Fibroblast of skin of right quadriceps (primary cell): ENCODE measurements around the gene PLEKHA5.
"Not testable (repeated sequence)": the region's sequence is repeated elsewhere in the genome, so short reads cannot be mapped to it uniquely, and the experiment has no call there.

Source experiments
- DNase-seq: peaks from one replicate; pipeline ENCODE4 v3.0.0-alpha.2; 2013

Gene PLEKHA5

GRCh38 chr12:19285793-19286448, 156.4 kb downstream of the PLEKHA5 start:
- no peak for DNase-seq

GRCh38 chr12:19287302-19287701, 157.8 kb downstream of the PLEKHA5 start:
- no peak for DNase-seq

DNA sequence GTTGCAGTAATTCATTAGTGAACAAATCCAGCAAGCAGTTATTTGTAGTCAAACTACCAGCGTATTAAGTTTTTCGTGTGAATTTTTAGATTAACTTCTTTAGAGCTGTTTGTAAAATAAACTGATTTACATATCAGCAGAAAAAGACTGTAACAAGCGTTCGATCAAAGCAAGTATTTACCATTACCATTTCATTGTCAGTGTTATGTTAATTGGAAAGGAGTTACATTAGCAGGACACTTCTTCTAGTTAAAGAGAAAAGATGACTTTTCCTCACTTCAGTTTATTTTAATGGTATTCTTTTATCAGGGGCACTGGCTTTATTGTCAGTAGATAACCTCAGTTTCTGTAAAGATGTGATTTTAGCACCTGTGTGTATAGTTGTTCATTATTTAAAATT, 158.6 kb downstream of the PLEKHA5 start:
- no peak for DNase-seq

- peak; percentile 44 for DNase-seq
These were observed 159.2 kb downstream of the PLEKHA5 start for GRCh38 chr12:19288603-19289244.

GRCh38 chr12:19298836-19299605, 169.5 kb downstream of the PLEKHA5 start:
- DNase-seq, result no peak

- DNase-seq, result peak; percentile 29
These were observed 170.2 kb downstream of the PLEKHA5 start for GRCh38 chr12:19299765-19300164.

- no peak for DNase-seq
These were observed 171.7 kb downstream of the PLEKHA5 start for GRCh38 chr12:19301223-19301622.

- no peak for DNase-seq
These were observed 172.2 kb downstream of the PLEKHA5 start for GRCh38 chr12:19301688-19302087.

GRCh38 chr12:19302100-19302640, 172.6 kb downstream of the PLEKHA5 start:
- no peak for DNase-seq

DNA sequence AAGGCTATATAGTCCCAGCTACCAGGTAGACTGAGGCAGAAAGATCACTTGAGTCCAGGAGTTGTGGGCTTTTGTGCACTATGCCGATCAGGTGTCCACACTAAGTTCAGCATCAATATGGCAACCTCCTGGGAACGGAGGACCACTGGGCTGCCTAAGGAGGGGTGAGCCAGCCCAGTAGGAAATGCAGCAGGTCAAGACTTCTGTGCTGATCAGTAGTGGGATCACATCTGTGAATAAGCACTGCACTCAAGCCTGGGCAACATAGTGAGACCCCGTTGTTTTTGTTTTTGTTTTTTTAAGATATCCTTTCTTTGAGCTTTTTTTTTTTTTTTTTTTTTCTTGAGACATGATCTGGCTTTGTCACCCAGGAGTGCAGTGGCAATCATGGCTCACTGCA, 174.0 kb downstream of the PLEKHA5 start:
- no peak for DNase-seq

- no peak for DNase-seq
These were observed 174.7 kb downstream of the PLEKHA5 start for GRCh38 chr12:19304149-19304750.

GRCh38 chr12:19305621-19306020, 176.1 kb downstream of the PLEKHA5 start:
- not testable (repeated sequence) for DNase-seq

DNA sequence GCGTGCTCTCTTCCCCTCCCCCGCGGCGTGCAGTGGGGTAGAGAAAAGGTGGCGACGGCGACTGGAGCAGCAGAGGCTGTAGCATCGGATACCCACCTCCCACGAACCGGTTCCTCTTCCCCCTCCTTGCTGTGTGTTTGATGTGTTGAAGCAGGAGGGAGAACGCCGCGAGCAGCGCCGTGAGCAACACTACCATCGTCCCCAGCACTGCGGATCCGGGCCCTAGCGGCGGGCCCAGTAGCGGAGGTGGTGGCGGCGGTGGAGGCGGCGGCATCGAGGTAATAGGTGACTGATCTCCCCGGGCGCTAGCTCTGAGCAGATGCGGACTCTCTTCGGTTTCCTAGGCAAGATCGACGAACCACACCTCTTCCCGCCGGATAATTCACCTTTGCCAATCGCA, 176.8 kb downstream of the PLEKHA5 start:
- no peak for DNase-seq

DNA sequence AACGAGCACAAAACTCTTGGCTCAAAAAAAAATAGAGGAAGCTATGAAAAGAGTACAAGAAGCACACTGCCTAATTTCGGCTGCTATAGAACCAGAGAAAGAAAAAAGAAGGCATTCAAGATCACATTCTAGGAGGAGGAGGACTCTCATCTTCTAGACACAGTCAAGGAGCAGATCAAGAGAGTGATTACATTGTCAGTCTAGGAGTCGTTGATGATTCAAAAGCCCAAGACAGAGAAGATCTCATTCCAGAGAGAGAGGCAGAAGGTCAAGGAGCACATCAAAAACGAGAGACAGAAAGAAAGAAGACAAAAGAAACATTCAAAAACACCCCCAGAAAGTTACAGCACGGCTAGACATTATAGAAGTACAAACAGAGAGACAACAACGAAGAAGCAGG, 177.9 kb downstream of the PLEKHA5 start:
- no peak for DNase-seq

DNA sequence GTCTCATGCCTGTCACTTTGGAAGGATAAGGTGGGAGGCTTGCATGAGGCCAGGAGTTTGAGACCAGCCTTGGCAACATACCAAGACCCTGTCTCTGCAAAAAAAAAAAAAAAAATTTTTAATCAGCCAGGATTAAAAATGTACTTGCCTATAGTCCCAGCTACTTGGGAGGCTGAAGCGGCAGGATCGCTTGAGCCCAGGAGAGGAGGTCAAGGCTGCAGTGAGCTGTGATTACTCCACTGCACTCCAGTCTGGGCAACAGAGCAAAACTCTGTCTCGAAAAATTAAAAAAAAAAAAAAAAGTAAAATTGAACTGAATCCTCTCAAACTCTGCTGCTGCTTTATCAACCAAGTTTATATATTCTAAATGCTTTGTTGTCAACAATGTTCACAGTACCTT, 181.6 kb downstream of the PLEKHA5 start:
- no peak for DNase-seq

- no peak for DNase-seq
These were observed 183.1 kb downstream of the PLEKHA5 start for GRCh38 chr12:19312637-19313036.

DNA sequence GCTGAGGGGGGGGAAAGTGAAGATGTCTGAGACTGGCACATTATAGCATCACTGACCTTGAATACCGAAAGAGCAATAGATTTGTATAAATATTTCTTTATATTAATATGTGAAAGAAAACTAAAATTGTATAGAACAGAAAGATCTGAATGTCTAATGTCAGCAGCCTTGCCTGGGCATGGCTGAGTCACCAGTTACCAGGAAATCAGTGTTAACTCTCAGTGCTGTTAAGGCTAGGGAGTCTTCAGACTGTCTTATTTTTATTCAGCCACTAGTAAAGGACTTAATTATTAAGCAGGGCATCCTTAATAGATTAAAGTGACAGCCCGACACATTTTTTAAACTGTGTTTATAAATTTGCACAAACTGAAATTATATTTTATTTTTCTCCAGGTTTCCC, 186.9 kb downstream of the PLEKHA5 start:
- no peak for DNase-seq

DNA sequence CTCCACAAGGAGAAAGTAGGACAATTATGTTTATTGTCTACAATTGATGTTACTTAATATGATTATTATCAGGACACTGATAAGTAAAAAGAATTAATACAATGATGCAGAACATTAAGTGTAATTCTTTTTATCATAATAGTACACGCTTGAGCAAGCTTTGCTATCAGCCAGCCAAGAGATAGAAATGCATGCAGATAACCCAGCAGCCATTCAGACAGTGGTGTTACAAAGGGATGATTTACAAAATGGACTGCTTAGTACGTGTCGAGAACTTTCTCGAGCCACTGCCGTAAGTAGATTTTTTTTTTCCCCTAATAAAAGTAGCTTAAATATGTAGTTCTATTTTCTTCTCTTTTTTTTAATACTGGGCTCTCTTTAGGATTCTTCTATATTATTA, 192.8 kb downstream of the PLEKHA5 start:
- DNase-seq, result no peak

GRCh38 chr12:19323805-19324204, 194.3 kb downstream of the PLEKHA5 start:
- no peak for DNase-seq

GRCh38 chr12:19326102-19326501, 196.6 kb downstream of the PLEKHA5 start:
- DNase-seq, result no peak

DNA sequence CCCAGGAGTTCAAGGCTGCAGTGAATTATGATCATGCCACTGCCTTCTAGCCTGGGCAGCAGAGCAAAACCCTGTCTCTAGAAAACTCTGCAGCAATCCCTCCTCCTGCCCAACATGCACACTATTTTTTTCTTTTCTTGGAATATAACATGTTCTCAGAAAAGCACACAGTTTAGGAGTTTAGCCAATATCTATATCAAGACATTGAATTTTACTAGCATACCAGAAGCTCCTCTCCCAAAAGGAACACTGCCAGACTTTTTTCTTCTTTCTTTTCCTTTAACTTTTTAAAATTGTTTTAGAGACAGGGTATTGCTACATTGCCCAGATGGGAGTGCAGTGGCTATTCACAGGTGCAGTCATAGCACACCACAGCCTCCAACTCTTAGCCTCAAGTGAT, 202.7 kb downstream of the PLEKHA5 start:
- DNase-seq, result no peak

DNA sequence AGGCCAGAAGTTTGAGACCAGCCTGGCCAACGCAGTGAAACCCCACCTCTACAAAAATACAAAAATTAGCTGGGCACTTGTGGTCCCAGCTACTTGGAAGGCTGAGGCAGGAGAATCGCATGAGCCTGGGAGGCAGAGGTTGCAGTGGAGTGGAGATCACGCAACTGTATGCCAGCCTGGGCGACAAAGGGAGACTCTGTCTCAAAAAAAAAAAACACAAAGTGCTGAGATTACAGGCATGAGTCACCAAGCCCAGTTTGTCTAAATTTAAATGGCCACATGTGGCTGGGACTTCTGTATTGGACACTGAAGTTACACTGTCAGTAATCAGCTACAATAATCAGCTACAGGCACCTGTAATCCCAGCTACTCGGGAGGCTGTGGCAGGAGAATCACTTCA, 208.9 kb downstream of the PLEKHA5 start:
- DNase-seq, result no peak

DNA sequence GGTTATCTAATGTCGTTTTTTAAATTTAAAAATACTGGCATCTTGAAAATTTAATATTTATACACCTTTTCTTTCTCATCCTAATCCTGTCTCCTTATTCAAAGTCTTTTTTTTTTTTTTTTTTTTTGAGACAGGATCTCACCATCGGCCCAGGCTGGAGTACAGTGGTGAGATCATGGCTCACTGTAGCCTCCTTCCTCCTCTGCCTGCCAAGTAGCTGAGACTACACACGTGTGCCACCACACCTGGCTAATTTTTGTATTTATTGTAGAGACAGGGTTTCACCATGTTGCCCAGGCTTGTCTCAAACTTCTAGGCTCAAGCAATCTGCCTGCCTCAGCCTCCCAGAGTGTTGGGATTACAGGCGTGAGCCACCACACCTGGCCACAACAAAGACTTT, 221.3 kb downstream of the PLEKHA5 start:
- not testable (repeated sequence) for DNase-seq
